ENCODE measurements around the gene MARK3.
"Not testable (repeated sequence)": the region's sequence is repeated elsewhere in the genome, so short reads cannot be mapped to it uniquely, and the experiment has no call there.

Gene MARK3

DNA sequence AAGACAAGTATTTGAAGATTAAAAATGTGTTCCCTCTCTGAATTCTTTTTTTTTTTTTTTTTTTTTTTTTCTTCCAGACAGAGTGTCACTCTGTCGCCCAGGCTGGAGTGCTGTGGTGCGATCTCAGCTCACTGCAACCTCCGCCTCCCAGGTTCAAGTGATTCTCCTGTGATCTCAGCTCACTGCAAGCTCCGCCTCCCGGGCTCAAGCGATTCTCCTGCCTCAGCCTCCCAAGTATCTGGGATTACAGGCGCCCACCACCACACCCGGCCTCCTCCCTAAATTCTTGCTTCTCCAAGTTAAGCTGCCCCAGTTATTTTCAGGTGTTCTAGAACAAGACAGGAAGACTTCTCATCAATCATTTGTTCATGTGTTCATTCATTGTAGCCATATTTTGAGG, 127.0 kb downstream of the MARK3 start:
- not testable (repeated sequence) for DNase-seq (ENCODE audit: low spot score)

DNA sequence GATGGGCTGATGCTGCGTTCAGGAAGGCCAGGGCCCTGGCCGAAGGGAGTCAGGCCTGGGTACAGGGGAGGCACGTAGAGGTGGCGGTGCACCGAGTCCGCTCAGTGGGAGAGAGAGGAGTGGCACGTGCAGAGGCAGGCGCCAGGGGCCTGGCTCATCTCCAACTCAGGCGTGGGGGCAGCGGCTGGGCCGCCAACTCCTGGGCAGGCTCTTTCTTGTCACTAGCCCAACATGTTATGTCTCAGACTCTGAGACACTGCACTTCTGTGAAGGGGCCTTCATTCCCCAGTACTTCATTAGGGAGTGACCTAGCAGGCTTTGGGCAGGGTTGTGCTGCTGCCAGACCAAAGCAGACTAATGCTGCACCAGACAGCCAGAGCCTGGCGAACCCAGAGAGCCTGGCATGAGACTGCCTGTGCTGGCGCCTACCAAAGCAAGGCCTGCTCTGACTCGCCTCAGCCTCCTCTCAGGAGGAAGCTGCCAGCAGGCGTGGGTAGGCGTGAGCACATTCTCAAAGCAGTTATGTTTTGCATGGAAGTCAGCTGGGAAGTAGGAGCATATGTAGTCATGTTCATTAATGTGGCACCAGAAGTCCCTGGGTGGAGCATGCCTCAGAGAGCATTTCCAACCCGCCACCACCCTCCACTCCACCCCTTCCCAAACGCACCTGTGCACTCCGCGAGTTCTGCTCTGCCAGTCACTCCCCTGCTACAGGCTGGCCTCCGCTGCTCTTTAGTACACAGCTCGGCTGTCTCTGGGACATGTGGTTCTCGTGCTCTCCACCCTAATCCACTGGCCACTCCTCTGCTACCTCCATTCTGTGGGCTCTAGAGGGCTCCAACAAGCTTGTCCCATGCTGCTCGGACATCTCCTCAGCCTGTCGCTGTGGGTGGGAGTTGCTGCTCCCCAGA, 127.7 kb downstream of the MARK3 start:
- DNase-seq (ENCODE audit: low spot score) = no peak

DNA sequence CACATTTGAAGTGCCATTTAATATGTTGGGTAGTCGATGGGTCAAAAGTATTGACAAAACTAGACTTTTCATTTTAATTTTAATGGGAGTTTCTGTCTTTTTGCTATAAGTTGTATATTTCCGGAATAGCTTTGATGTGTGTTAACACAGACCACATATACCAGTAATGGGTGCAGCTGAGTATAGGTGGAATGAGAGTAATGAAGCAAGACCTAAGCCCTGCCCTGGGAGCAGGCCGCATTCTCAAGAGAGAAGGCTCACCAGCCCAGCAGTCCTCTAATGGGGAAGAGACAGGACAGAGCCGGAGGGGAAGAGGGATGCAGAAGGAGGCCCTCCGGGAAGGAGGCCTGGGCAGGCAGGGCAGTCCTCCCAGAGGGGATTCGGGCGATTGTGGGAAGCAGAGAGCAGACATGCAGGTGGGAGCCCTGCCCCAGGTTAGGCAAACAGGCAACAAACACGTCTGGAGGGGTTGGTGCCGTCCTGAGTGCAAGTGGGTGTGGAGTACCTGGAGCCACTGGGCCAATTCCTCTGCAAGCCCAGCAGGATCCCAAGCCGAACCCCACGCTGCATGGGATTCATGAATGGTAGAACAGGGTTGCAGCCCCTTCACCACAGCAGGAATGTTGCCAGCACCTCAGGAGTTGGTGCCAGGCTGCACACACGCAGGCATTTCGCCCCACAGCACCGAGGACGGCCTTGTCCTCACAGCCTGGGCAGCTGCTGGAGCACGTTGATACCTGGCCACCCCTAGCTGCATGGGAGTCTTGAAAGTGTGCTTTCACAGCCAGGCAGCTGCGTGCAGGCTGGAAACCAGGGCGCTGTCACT, 129.6 kb downstream of the MARK3 start:
- DNase-seq (ENCODE audit: low spot score) = no peak

DNA sequence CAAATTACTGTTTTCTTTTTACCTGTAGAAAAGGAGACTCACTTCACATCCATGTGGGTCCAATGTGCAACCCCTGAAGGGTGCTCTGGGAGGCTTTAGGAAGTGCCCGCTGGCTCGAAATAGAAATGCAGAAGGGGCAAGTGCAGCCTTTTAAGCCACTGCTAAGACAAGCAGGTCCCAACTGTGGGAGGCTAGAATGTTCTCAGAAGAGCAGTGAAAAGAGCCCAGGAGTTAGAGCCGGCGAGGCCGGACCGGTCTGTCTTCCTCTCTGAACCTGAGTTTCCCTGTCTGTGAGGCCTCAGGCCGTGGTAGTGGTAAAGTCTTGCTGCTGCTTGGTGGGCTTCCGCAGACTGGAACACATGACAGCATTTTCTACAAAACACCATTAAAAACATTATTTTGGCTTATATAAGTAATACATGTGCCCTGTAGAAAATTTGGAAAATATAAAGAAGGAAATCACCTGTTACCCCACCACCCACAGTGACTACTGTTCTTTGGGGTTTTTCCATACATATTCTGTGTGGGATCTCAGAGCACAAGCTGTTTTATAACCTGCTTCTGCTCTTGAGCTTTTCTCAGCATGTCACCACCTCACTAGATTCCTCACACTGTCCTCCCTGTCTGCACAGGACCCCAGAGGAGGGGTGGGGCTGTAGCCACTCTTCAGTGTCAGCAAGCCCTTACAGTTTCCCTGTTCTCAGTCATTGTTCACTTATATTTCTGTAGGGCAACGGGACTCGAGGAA, 131.4 kb downstream of the MARK3 start:
- DNase-seq (ENCODE audit: low spot score) = no peak

DNA sequence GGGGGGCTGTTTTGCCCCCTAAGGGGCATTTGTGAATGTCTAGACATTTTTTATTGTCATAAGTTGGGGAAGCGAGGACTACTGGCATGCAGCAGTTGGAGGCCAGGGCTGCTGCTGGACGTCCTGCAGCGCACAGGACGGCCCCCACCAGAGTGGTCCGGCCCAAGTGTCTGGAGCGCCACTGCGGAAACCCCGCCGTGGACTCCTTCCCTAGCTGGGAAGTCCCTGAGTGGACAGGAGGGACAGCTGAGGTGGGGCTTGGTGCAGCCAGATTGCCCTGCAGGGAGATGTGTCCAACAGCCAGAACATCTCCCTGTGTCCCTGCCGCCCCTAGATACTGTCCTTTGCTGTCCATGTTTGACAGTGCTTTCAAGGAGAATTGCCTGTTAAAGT, 132.0 kb downstream of the MARK3 start:
- no peak for DNase-seq (ENCODE audit: low spot score)

DNA sequence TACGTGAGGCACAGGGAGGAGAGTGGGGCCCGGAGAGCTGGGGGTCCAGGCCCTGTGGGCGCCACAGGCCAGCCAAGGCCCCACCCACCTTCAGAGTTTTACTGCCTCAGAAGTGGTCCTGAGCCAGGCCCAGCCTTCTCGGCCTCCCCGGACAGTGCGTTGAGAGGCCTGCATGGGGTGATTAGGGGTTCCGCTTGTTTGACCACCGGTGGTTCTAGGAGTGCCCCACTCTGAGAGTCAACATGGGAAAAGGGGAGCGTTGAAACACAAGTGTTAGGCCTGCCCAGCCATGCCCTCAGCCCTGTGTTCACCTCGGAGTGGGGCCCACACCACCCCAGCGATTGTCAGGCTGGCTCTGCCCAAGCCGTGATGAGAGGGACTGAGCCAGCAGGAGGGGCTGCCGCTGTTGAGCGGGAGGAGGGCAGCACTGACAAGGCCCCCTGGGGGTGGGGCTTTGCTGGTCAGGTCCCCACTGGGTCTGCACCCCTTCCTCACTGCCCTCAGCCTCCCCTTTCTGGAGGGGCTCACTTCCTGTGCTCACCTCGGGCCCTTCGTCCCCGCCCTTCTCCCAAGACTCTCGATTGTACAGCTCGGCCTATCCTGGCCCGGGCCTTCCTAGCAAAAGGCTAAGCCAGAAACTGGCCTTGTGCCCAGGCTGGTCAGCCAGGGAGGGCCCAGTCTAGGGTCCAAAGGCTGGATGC, 132.7 kb downstream of the MARK3 start:
- no peak for DNase-seq (ENCODE audit: low spot score)

DNA sequence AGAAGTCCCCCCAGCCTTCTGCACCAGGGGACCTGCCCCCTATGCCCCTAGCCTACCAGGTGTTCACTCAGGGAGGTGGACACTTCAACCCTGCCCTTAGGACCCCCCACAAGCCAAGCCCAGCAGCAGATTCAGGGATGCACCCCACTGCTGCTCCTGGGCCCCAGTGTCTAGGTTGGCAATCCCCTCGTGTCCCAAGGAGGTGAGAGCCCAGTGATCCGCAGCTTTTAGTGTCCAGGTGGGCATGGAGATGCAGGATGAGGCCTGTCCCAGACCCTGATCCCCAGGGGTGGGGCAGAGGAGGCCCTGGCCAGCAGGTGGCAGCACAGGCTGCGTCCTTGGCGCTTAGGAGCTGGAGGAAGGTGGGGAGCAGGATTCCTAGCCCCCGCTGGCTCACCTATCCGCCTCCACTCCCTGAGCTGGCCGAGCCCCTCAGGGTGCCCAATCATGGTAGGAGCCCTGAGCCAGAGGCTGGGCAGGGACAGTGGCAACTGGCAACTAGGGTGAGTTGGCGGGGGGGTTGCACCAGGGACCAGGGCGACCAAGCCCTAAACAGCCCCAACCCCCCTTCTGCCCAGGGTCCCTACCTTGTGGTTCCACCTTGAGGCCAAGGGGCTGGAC, 133.3 kb downstream of the MARK3 start:
- peak; percentile 47 for DNase-seq (ENCODE audit: low spot score)

DNA sequence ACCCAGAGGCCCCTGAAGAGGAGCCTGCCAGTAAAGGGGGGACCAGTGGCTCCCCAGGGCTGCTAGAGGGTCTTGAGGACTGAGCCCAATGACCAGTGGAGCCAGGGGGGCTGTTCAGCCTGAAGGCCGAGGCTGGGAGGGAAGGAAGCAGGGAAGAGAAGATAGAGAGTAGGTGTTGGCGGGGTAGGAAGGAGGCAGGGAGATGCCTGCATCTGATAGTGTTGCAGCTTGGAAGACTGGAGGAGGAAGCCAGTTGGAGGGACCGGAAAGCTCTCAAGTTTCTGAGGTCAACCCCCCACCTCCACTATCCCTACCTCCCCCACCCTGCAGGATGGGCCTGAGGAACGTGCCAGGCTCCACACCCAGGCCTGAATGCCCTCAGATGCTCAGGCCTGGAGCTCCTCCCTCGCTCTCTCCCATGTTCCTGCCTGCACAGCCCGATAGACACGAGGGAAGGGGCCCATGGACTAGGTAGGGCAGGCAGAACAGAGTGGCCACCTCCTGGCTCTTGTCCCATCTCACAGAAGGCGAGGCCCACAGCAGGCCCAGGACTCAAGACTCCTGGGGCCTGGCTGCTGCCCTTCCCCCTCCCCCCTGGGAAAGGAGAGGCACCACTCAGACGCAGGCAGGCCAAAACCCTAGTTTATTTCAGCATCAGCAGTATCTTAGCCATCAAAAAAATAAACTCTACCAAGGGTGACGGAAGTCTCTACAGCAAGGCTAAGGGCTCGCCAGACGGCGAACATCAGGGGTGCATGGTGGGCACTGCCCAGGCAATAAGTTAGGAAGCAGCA, 134.0 kb downstream of the MARK3 start:
- DNase-seq (ENCODE audit: low spot score) = no peak

DNA sequence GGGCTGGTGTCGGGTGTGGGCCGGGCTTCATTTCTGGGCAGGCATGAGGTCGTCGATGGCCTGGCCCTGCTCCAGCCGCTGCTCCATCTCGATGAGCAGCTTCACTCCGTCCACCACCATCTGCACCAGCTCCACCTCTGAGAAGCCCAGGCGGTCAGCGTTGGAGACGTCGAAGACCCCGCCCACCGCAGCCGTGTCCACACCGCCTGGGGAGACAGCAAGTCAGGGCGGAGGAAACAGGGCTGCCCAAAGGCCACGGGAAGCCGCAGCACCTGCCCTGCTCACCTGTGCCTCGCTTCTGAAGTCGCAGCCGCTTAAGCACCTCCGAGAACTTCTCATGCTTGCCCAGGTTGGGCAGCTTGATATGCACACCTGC, 134.6 kb downstream of the MARK3 start:
- no peak for DNase-seq (ENCODE audit: low spot score)

DNA sequence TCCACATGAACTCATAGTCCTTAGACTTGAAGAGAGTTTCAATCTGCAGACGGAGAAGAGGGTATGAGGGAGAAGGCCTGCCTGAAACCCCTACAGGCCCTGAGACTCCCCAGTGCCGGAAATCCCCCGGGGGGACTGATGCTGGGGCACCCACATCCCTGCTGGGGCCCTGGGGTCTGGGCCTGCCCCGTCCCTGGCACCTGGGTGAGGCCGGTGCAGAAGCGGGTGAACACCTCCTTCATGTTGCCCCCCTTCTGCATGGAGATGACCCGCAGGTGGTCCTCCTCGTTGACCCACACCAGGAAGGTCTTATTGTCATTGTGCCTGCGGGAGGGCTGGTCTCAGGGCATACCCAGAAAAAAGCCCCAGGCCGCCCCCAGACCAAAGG, 135.0 kb downstream of the MARK3 start:
- DNase-seq (ENCODE audit: low spot score) = no peak

DNA sequence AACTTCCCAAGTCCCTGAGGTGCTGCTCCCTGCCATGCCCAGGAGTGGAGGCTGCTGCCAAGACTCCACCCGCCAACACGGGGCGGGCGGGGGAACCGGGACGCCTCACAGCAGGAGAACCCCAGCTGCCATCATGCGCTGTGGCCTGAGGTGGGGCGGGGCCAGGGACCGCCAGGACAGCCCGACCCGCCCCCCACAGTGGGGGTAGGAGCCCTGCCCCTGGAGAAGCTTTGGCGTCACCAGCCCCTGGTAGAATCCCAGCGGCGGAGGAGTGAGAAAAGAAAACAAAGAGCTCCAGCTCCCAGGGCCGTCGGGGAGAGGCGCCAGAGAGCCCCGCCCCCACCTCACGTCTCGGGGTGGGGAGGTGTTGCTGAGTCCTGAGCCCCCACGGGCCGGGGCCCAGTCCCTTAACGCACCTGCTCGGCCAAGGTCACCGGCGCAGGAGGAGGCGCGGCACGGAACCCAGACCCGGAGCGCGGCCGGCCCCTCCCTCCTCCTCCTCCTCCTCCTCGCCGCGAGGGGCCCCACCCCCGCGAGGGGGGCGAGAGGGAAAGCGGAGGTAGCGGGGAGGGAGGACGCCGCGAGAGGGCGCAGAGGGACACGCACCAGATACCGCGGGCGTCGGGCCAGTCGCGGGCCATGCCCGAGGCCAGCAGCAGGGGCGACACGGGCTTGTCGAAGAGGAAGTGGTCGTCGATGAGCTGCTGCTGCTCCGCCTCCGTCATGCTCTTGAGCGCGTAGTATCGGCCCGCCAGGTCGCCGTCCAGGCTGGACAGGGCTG, 135.6 kb downstream of the MARK3 start:
- peak; percentile 74 for DNase-seq (ENCODE audit: low spot score)

DNA sequence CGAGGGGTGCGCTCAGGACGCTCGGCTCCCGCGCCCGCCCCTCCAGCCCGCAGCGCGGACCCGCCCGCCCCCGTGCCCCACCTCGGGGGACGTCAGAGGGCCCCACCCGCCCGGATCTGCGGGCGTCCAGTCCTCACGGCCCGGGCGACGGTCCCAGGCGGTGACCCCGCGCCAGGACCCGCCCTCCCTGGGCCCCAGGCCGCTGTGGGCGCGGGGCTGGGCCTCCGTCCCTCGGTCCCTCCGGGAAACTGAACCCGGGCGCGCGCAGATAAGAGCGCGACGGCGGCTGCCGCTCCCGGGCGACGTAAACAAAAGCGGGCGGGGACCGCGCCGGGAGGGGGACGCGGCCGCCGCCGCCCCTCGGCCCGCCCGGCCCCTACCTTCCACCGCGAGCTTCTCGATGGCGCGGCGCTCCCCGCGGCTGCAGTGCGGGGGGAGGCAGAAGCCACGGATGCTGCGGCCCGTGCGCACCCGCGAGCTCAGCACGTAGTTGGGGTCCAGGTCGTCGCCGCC, 136.3 kb downstream of the MARK3 start:
- no peak for DNase-seq (ENCODE audit: low spot score)

DNA sequence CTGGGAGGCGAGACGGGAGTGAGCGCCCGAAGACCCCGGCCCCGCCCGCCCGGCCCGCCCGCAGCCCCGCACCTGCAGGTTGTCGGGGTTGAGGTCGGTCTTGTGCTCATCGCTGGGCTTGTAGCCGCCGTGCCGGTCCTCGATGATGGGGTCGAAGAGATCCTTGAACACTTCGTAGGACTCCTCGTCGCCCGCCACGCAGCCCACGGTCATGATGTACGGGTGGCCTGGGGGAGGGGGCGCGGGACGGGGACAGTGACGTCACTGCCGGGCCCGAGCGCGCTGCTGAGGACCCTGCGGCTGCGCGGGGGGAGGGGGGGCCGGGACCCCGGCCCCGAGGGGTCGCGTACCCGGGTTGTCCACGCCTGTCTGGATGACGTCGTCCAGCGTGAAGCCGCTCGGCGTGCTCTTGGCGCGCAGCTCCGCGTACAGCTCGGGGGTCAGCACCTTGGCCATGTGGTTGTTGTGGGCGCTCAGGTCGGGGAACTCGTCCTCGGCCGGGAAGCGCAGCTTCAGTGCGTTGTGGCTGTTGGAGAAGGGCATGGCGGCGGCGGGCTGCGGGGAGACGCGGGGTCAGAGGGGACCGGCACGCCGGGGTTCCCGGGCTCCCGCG, 136.8 kb downstream of the MARK3 start:
- no peak for DNase-seq (ENCODE audit: low spot score)

DNA sequence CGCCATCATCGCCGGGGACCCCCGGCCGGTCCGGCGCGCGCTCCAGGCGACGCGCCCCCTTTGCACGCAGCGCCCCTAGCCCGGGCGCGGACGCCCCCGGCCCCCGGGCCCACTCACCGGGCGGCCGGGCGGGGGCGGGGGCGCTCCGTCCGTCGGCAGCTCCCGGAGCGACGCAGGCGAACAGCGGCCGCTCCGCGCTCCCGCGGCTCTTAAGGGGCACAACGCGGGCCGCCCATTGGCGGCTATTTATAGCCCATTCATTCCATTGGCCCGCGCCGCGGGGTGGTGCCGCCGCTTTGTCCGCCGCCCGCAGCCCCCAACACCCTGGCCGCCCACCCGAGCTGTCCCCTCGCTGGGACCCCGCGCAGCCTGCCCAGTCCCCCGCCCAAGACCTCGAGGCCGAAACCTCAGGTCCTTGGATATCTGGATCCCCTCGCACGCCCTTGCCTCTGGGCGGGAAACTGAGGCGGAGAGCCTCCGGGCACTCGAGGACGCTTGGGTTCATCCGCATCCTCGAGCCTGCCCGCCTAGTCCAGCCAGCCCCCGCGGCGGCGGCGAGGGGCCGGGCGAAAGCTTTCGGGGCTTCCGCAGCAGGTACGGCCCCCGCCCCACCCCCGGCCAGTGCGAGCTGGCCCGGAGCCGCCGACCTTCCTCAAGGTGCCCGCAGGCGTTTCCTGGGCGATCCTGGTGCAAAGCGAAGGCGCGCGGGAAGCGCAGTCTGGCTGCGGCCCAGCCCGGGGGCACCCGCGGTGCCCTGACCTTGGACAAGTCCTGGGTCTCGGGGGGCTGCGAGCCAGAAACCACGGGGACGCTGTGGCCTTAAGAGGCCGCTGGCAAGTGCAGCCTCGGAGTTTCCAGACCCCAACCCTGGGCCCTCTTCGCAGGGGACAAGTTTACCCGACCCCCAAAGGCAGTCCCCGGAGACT, 137.7 kb downstream of the MARK3 start, which contains the start of gene CKB:
TSS of gene CKB (minus strand) at position 182 of the 926 bp plus-strand sequence. CDS start 337 bp downstream, outside the sequence.
- peak; percentile 76 for DNase-seq (ENCODE audit: low spot score)

DNA sequence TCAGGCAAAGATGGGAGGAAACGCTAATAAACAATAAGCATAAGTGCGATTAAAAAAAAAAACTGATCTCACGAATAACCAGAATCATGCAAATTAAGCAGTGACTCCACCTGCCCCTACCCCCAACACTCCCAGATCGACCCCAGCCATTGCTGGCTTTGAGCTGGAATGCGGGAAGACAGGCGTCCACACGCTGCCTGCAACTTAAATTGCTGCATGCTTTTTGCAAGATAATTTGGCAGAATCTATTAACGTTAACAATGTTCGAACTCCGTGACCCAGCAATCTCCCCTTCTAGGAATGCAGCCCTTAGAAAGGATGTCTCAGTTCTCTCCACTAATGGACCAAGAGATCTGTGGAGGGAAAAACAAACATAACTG, 138.3 kb downstream of the MARK3 start:
- DNase-seq (ENCODE audit: low spot score) = no peak

DNA sequence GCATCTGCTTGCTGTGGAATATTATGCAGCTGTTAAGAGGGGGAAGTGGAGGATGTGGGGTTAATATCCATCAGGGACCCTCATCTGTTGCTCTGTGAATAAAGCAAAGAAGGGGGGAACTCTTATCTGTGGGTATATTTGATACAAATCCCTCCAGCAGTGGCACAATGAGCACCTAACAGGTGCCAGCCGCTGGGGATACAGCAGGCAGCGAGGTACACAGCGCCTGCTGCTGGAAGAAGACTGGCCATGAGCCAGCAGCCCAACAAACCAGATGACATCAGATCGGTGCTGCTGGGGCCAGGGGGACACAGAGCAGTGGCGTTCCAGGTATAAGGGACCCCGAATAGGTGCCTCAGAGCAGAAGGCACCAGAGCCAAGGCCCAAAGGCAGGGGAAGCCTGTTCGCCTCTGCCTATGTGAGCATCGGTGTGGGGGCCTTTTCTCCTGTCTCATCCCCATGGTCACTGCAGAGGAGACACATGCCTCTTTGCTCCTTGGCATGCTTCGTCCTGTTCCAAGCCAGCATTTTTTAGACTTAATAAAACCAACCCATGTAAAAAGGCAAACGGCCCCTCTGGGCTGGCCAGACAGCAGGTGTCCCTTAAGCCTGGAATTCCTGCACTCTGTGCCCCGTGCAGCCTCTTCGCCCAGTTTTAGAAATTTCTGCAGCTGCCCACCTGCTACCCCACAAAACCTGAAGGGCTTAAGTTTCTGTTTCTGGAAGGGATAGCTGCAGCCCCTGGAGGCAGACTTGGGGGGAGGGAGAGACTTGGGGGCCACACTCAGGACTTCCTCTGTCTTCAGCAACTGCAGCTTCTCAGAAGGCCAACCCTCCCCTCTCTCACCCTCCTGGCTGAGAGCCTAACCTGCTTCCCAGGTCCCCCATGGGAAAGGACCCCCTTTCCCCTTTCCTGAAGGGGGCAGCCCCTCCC, 139.1 kb downstream of the MARK3 start:
- no peak for DNase-seq (ENCODE audit: low spot score)

All from SK-N-DZ (cell line).